ENCODE measurements around the gene OTOG. TPM values are rescaled to one million over a fixed set of nuclear protein-coding genes. Genes with fewer than 3 reads are reported as not detected.

Gene OTOG
- 0.08 to 0.82 TPM in 2 of 3 replicates, not detected in the other for total RNA-seq
- long read RNA-seq = 0 reads

GRCh38 chr11:17547051-17547577, at the start of gene OTOG:
Gene OTOG (plus strand): TSS chr11:17547259. CDS start chr11:17547373, 114 bp downstream.
- TF ChIP-seq CTCF (IDR thresholded peaks at IDR 0.05) = no peak
- Mint-ChIP-seq H3K4me1 (ENCODE audit: low read depth) (peaks cover 9% of the 10 kb centered on the region), H3K4me3 (ENCODE audit: unreplicated experiment) (peak within 1 kb of the TSS; percentile 49), H3K36me3 (ENCODE audit: low read depth) (peaks cover 2% of the 10 kb centered on the region), H3K27ac (ENCODE audit: unreplicated experiment) (no peak within 1 kb of the TSS), H3K27me3 (ENCODE audit: low read depth) (peaks cover 45% of the 10 kb centered on the region), H3K9me3 (ENCODE audit: low read depth) (no peaks in the 10 kb centered on the region)
- no peak for DNase-seq (ENCODE audit: low spot score)

- no peak overlapping the region for H3K4me3 Mint-ChIP-seq (ENCODE audit: unreplicated experiment)
- no peak for TF ChIP-seq CTCF (IDR thresholded peaks at IDR 0.05)
- H3K4me1 Mint-ChIP-seq (ENCODE audit: low read depth) = no peaks in the 10 kb centered on the region
- no peaks in the 10 kb centered on the region for H3K36me3 Mint-ChIP-seq (ENCODE audit: low read depth)
- peaks cover 37% of the 10 kb centered on the region for H3K27me3 Mint-ChIP-seq (ENCODE audit: low read depth)
- no peak overlapping the region for H3K27ac Mint-ChIP-seq (ENCODE audit: unreplicated experiment)
- DNase-seq (ENCODE audit: low spot score) = no peak
- H3K9me3 Mint-ChIP-seq (ENCODE audit: low read depth) = no peaks in the 10 kb centered on the region
Observed at GRCh38 chr11:17498058-17498457, 49.0 kb upstream of the OTOG start.

GRCh38 chr11:17498475-17498874, 48.6 kb upstream of the OTOG start:
- DNase-seq (ENCODE audit: low spot score) = no peak
- H3K36me3 Mint-ChIP-seq (ENCODE audit: low read depth) = no peaks in the 10 kb centered on the region
- no peaks in the 10 kb centered on the region for H3K9me3 Mint-ChIP-seq (ENCODE audit: low read depth)
- H3K27ac Mint-ChIP-seq (ENCODE audit: unreplicated experiment) = no peak overlapping the region
- TF ChIP-seq CTCF (IDR thresholded peaks at IDR 0.05) = peak; percentile 71
- no peaks in the 10 kb centered on the region for H3K4me1 Mint-ChIP-seq (ENCODE audit: low read depth)
- no peak overlapping the region for H3K4me3 Mint-ChIP-seq (ENCODE audit: unreplicated experiment)
- H3K27me3 Mint-ChIP-seq (ENCODE audit: low read depth) = peaks cover 35% of the 10 kb centered on the region

- no peak for TF ChIP-seq CTCF (IDR thresholded peaks at IDR 0.05)
- DNase-seq (ENCODE audit: low spot score) = no peak
- Mint-ChIP-seq H3K36me3 (ENCODE audit: low read depth) (no peaks in the 10 kb centered on the region), H3K27ac (ENCODE audit: unreplicated experiment) (no peak overlapping the region), H3K4me1 (ENCODE audit: low read depth) (no peaks in the 10 kb centered on the region), H3K4me3 (ENCODE audit: unreplicated experiment) (no peak overlapping the region), H3K9me3 (ENCODE audit: low read depth) (no peaks in the 10 kb centered on the region), H3K27me3 (ENCODE audit: low read depth) (peaks cover 32% of the 10 kb centered on the region)
Observed at GRCh38 chr11:17500673-17501072, 46.4 kb upstream of the OTOG start.

- H3K4me1 Mint-ChIP-seq (ENCODE audit: low read depth) = no peaks in the 10 kb centered on the region
- no peak overlapping the region for H3K27ac Mint-ChIP-seq (ENCODE audit: unreplicated experiment)
- H3K27me3 Mint-ChIP-seq (ENCODE audit: low read depth) = peaks cover 23% of the 10 kb centered on the region
- no peaks in the 10 kb centered on the region for H3K9me3 Mint-ChIP-seq (ENCODE audit: low read depth)
- H3K4me3 Mint-ChIP-seq (ENCODE audit: unreplicated experiment) = no peak overlapping the region
- no peak for DNase-seq (ENCODE audit: low spot score)
- TF ChIP-seq CTCF (IDR thresholded peaks at IDR 0.05) = no peak
- H3K36me3 Mint-ChIP-seq (ENCODE audit: low read depth) = no peaks in the 10 kb centered on the region
Observed at GRCh38 chr11:17502630-17503029, 44.4 kb upstream of the OTOG start.

Data from chondrocyte (in vitro differentiated cells).